LNCaP clone FGC (cell line): ENCODE data around the gene SPRR2D.
"Not testable (repeated sequence)": the region's sequence is repeated elsewhere in the genome, so short reads cannot be mapped to it uniquely, and the experiment has no call there.

Experiments used
- DNase-seq: peaks from one replicate; pipeline ENCODE4 v3.0.0-alpha.2; 2011; ENCODE audit warnings: low read depth
- H3K4me3 ChIP-seq: 2 replicates; pipeline ENCODE4 v1.5.1; 2011; ENCODE audit warnings: mild to moderate bottlenecking, low read depth, low read length, control low read depth
- TF ChIP-seq, protein P1 (sequence below): IDR thresholded peaks from 2 replicates; pipeline ENCODE4 v1.5.1; 2012; ENCODE audit warnings: mild to moderate bottlenecking; ENCODE audit not compliant: control insufficient read depth, insufficient read depth; ENCODE audit errors: extremely low read depth

The SPRR2D gene

DNA sequence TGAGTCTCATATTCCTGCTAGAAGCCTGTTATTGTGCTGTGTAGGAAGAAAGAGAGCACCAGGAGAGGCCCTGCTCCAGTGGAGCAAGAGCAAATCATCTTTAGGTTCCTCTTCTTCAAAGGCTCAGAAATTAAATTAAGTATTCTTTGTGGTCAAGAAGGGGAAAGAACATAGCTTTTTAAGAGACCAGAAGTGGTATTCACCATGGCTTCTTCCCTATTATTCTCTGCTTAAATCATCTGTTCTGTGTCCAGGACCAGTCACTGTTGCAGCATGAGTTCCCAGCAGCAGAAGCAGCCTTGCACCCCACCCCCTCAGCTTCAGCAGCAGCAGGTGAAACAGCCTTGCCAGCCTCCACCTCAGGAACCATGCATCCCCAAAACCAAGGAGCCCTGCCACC is 8.8 kb downstream of the SPRR2D start:
- TF ChIP-seq, protein P1, sequence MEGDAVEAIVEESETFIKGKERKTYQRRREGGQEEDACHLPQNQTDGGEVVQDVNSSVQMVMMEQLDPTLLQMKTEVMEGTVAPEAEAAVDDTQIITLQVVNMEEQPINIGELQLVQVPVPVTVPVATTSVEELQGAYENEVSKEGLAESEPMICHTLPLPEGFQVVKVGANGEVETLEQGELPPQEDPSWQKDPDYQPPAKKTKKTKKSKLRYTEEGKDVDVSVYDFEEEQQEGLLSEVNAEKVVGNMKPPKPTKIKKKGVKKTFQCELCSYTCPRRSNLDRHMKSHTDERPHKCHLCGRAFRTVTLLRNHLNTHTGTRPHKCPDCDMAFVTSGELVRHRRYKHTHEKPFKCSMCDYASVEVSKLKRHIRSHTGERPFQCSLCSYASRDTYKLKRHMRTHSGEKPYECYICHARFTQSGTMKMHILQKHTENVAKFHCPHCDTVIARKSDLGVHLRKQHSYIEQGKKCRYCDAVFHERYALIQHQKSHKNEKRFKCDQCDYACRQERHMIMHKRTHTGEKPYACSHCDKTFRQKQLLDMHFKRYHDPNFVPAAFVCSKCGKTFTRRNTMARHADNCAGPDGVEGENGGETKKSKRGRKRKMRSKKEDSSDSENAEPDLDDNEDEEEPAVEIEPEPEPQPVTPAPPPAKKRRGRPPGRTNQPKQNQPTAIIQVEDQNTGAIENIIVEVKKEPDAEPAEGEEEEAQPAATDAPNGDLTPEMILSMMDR = no peak
- DNase-seq = no peak
- no peak overlapping the region for H3K4me3 ChIP-seq

- no peak within 1 kb of the TSS for H3K4me3 ChIP-seq
- DNase-seq = no peak
- TF ChIP-seq, protein P1 = no peak
Observed at GRCh38 chr1:153030895-153031294, 10.0 kb downstream of the SPRR2D start, which contains the start of gene SPRR1B. TSS of gene SPRR1B (plus strand) at chr1:153031203. CDS start at chr1:153032346, 1,143 bp downstream.

DNA sequence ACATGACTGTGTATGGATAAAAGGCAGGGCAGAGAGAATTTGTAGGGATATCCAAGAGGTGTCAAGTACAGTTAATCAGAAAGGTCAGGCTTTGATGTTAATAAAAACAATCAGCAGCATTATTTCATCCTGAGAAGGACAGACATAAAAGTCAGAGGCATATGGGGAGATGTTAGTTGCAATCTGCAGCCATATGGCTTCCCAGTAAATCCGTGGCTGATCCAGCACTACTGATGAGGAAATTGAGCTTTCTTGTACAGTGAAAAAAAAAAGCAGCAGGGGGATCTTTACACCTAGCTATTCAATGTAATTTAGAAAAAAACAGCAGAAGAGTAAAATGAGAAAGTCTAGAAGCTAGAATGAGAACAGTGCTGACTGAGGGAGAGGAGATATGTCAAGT is 12.2 kb downstream of the SPRR2D start:
- TF ChIP-seq, protein P1 = no peak

DNA sequence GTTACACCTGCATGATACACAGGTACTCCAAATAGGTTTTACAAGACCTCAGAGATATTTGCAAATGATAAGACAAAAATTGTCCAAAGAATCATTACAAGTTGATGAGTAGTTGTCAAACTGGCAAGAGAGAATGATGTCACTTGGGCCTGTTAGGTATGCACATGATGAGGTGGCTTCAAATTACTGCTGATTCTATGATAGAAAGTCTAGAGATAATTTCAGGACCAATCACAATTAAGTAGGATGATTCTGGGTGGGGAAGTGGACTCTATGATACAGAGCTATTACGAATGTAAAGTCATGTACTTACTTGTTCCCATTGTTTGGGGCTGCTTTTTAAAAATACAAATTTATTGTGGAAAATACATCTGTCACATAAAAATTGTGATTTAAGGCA is 15.1 kb downstream of the SPRR2D start:
- DNase-seq = no peak
- TF ChIP-seq, protein P1 = no peak
- H3K4me3 ChIP-seq = no peak overlapping the region

More for the DNA sequence above, 12.2 kb downstream of the SPRR2D start:
- no peak overlapping the region for H3K4me3 ChIP-seq
- no peak for DNase-seq

- no peak overlapping the region for H3K4me3 ChIP-seq
- TF ChIP-seq, protein P1 = no peak
- no peak for DNase-seq
Observed at GRCh38 chr1:153024413-153024812, 16.5 kb downstream of the SPRR2D start.

DNA sequence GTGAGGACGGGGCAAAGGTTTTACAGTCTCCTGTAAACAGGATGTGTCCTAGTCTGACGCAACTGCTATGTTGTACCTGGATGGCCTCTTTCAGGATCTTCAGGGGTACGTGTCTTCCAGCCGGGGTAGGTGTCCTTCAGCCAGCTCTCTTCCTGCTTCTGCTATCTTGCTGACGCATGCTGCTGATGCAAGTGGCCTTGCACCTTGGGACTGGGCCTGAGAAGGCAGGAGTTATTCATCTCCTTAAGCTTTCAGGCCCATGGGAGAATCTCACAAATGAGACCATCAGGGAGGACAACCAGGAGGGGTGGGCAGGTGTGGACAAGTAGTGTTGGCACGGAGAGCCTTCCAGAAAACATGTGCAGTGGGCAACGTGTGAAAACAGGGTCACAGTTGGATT is 17.8 kb downstream of the SPRR2D start:
- no peak overlapping the region for H3K4me3 ChIP-seq
- TF ChIP-seq, protein P1 = no peak
- DNase-seq = no peak

GRCh38 chr1:153022340-153022739 is 18.6 kb downstream of the SPRR2D start:
- not testable (repeated sequence) for H3K4me3 ChIP-seq, DNase-seq

GRCh38 chr1:153021829-153022228 is 19.1 kb downstream of the SPRR2D start:
- not testable (repeated sequence) for H3K4me3 ChIP-seq, DNase-seq

- DNase-seq = not testable (repeated sequence)
Observed at GRCh38 chr1:153011235-153011758, 29.6 kb downstream of the SPRR2D start.

More at GRCh38 chr1:153011235-153011758, 29.6 kb downstream of the SPRR2D start:
- not testable (repeated sequence) for H3K4me3 ChIP-seq
